ENCODE measurements around the gene STARD5. TPM values are rescaled to one million over a fixed set of nuclear protein-coding genes. Genes with fewer than 3 reads are reported as not detected.

The STARD5 gene
- total and polyA plus RNA-seq, 2 donors (not counting 1 experiment from before 2014, with no cell fraction given), result 15.7 to 19.9 TPM

DNA sequence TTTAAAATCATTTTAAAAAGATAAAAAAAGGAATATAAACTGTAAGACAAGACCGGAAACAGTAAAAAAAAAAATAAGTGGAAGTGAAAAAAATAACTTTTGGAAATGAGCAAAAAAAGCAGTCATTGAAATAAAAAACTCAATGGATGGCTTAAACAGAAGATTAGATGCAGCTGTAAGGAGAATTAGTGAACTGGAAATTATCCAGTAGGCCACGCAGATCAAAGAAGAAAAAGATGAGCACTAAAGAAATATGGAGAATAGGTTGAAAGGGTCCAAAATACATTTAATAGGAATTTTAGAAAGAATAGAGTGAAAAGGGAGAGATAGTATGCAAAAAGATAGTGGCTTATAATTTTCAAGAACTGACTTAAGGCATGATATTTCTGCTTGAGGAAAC lies 47.0 kb downstream of the STARD5 start:
- no CpG with 5 or more reads among the region's 2 CpGs for WGBS (ENCODE audit: insufficient coverage)
- intact Hi-C loops (cut with micrococcal nuclease), result no loop called here
- ATAC-seq (ENCODE audit: low read depth), result no peak

More for the DNA sequence above, 47.0 kb downstream of the STARD5 start:
- peaks cover 12 to 13% of the 10 kb centered on the region in 2 donors for H3K4me1 ChIP-seq (ENCODE audit: control insufficient read depth in 2 of 2, insufficient read depth in 2 of 2, low read length in 2 of 2)
- H3K4me1 Mint-ChIP-seq, result peaks cover 20% of the 10 kb centered on the region
- no peaks in the 10 kb centered on the region for H4K20me1 ChIP-seq (ENCODE audit: control insufficient read depth, insufficient read depth, low read length, poor library complexity, severe bottlenecking)
- H2AFZ ChIP-seq (ENCODE audit: insufficient read depth, low read depth, low read length, poor library complexity, severe bottlenecking), result no peak overlapping the region
- no peak overlapping the region for H3K4me3 Mint-ChIP-seq
- no peak overlapping the region for H3K4me3 ChIP-seq (ENCODE audit: control extremely low read depth in 1 of 5, extremely low read depth in 1 of 5, insufficient read depth in 1 of 5, low read depth in 2 of 5, low read length in 4 of 5)
- H3K4me2 ChIP-seq (replicated peaks; ENCODE audit: low read depth, low read length, poor library complexity, severe bottlenecking), result no peak overlapping the region
- H3K36me3 ChIP-seq (replicated peaks in 1 of 2; ENCODE audit: control extremely low read depth in 1 of 2, control insufficient read depth in 1 of 2, extremely low read depth in 1 of 2, insufficient read depth in 2 of 2, low read length in 1 of 2), result no peaks in the 10 kb centered on the region
- no peak overlapping the region for H3K27ac Mint-ChIP-seq
- POLR2A ChIA-PET, result interaction anchor here (0.9 kb wide), 1 partner anchor 22 kb away, joined by 5 read pairs; no protein-coding TSS in a partner anchor
- TF ChIP-seq, protein P1, sequence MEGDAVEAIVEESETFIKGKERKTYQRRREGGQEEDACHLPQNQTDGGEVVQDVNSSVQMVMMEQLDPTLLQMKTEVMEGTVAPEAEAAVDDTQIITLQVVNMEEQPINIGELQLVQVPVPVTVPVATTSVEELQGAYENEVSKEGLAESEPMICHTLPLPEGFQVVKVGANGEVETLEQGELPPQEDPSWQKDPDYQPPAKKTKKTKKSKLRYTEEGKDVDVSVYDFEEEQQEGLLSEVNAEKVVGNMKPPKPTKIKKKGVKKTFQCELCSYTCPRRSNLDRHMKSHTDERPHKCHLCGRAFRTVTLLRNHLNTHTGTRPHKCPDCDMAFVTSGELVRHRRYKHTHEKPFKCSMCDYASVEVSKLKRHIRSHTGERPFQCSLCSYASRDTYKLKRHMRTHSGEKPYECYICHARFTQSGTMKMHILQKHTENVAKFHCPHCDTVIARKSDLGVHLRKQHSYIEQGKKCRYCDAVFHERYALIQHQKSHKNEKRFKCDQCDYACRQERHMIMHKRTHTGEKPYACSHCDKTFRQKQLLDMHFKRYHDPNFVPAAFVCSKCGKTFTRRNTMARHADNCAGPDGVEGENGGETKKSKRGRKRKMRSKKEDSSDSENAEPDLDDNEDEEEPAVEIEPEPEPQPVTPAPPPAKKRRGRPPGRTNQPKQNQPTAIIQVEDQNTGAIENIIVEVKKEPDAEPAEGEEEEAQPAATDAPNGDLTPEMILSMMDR (IDR thresholded peaks at IDR 0.05), result no peak
- TF ChIP-seq EZH2 (IDR thresholded peaks at IDR 0.05; ENCODE audit: borderline replicate concordance, insufficient read depth, low read depth, low read length, poor library complexity, severe bottlenecking), result no peak
- CTCF ChIA-PET, result interaction anchor here (0.7 to 8.3 kb wide), 5 partner anchors 11 to 366 kb away, joined by 3 to 306 read pairs (median 58); partner anchors contain the start of gene STARD5
- peaks cover 0 to 15% (median 5%) of the 10 kb centered on the region in 3 donors for H3K9me3 ChIP-seq (ENCODE audit: control extremely low read depth in 1 of 3, control insufficient read depth in 2 of 3, insufficient read depth in 1 of 3, low read length in 2 of 3)
- H3K79me2 ChIP-seq (ENCODE audit: control insufficient read depth, insufficient read depth, low read length), result peaks cover 21% of the 10 kb centered on the region
- no peaks in the 10 kb centered on the region for H3K27me3 ChIP-seq (replicated peaks in 1 of 4; ENCODE audit: control extremely low read depth in 1 of 4, control insufficient read depth in 3 of 4, insufficient read depth in 4 of 4, low read length in 3 of 4)
- no peak overlapping the region for H3K27ac ChIP-seq (ENCODE audit: low read length in 2 of 2)
- H3K27me3 Mint-ChIP-seq, result no peaks in the 10 kb centered on the region
- no peak overlapping the region for H3K9ac ChIP-seq (ENCODE audit: low read length)
- peaks cover 5% of the 10 kb centered on the region for H3K9me3 Mint-ChIP-seq (ENCODE audit: insufficient read depth)
- DNase-seq, result no peak

Measured in B cell (primary cell).